Osteoblast (primary cell): ENCODE results near the gene BCKDHA. TPM values are rescaled to one million over a fixed set of nuclear protein-coding genes. Genes with fewer than 3 reads are reported as not detected.
A peak's percentile ranks its signal among the peaks of the same experiment; 100 is the strongest.

Experiments used
- DNase-seq: peaks from one replicate; pipeline ENCODE4 v3.0.0; 2011; ENCODE audit warnings: low spot score, mixed read lengths; ENCODE audit not compliant: insufficient read length; ENCODE audit errors: missing footprints
- H2AFZ ChIP-seq: 2 replicates; pipeline ENCODE4 v1.6.0; 2011; ENCODE audit warnings: mild to moderate bottlenecking, low read length
- H3K27ac ChIP-seq: 2 replicates; pipeline ENCODE4 v1.5.1; 2011; ENCODE audit warnings: mild to moderate bottlenecking, low read depth, low read length, moderate library complexity
- H3K27me3 ChIP-seq: 2 replicates; pipeline ENCODE4 v1.6.0; 2012; ENCODE audit warnings: mild to moderate bottlenecking, control low read depth, inconsistent platforms, low read length, moderate library complexity; ENCODE audit not compliant: insufficient read depth
- H3K36me3 ChIP-seq: 2 replicates; pipeline ENCODE4 v1.5.1; 2011; ENCODE audit warnings: mild to moderate bottlenecking, low read length, control low read depth, moderate library complexity; ENCODE audit not compliant: insufficient read depth
- H3K4me1 ChIP-seq: 2 replicates; pipeline ENCODE4 v1.5.1; 2011; ENCODE audit warnings: mild to moderate bottlenecking, low read length, control low read depth, moderate library complexity; ENCODE audit not compliant: insufficient read depth
- H3K4me2 ChIP-seq: 2 replicates; pipeline ENCODE4 v1.6.0; 2011; ENCODE audit warnings: mild to moderate bottlenecking, low read length; ENCODE audit not compliant: insufficient read depth
- H3K4me3 ChIP-seq: fragments of 200-600 bp; sonication (generic); 3 replicates; pipeline ENCODE4 v1.5.1; 2012; ENCODE audit warnings: mild to moderate bottlenecking, low read length, inconsistent platforms; ENCODE audit not compliant: insufficient read depth
- H3K79me2 ChIP-seq: 2 replicates; pipeline ENCODE4 v1.6.0; 2012; ENCODE audit warnings: mild to moderate bottlenecking, low read length, control low read depth, inconsistent platforms; ENCODE audit not compliant: insufficient read depth
- H3K9me3 ChIP-seq: 2 replicates; pipeline ENCODE4 v1.5.1; 2011; ENCODE audit warnings: low read depth, low read length, control low read depth
- H4K20me1 ChIP-seq: 2 replicates; pipeline ENCODE4 v1.6.0; 2012; ENCODE audit warnings: mild to moderate bottlenecking, low read length, control low read depth; ENCODE audit not compliant: insufficient read depth
- CTCF ChIP-seq: IDR thresholded peaks from 2 replicates; pipeline ENCODE4 v1.5.1; 2011; ENCODE audit warnings: mild to moderate bottlenecking, low read depth, low read length, moderate library complexity; ENCODE audit errors: extremely low read depth
- total RNA-seq: library from RNA; depleted of rRNA; stranded (reverse); fragments of >200 nt; gene quantifications from 2 replicates; pipeline ENCODE4 v1.2.3, GENCODE V29; 2012

The BCKDHA gene
- total RNA-seq, 1 donor: 37.3 TPM

GRCh38 chr19:41445575-41445974 is 48.0 kb downstream of the BCKDHA start:
- Histone ChIP-seq H2AFZ (no peak overlapping the region), H3K4me2 (no peak overlapping the region), H3K79me2 (no peaks in the 10 kb centered on the region), H3K4me3 (no peak overlapping the region), H3K27me3 (peaks cover 7% of the 10 kb centered on the region), H3K27ac (no peak overlapping the region), H3K4me1 (no peaks in the 10 kb centered on the region), H4K20me1 (no peaks in the 10 kb centered on the region), H3K36me3 (no peaks in the 10 kb centered on the region), H3K9me3 (no peaks in the 10 kb centered on the region)
- no peak for TF ChIP-seq CTCF
- DNase-seq: peak; percentile 58

GRCh38 chr19:41447732-41448332 is 50.2 kb downstream of the BCKDHA start:
- Histone ChIP-seq H3K4me3 (no peak overlapping the region), H2AFZ (no peak overlapping the region), H3K27me3 (peaks cover 7% of the 10 kb centered on the region), H4K20me1 (no peaks in the 10 kb centered on the region), H3K27ac (no peak overlapping the region), H3K36me3 (no peaks in the 10 kb centered on the region), H3K79me2 (no peaks in the 10 kb centered on the region), H3K9me3 (no peaks in the 10 kb centered on the region), H3K4me1 (no peaks in the 10 kb centered on the region), H3K4me2 (no peak overlapping the region)
- no peak for TF ChIP-seq CTCF
- peak; percentile 17 for DNase-seq

- H3K79me2 ChIP-seq: no peaks in the 10 kb centered on the region
- H3K36me3 ChIP-seq: no peaks in the 10 kb centered on the region
- no peak overlapping the region for H3K27ac ChIP-seq
- H3K4me2 ChIP-seq: peak overlapping the region; percentile 82
- TF ChIP-seq CTCF: peak; percentile 94
- DNase-seq: peak; percentile 91
- peak overlapping the region; percentile 59 for H2AFZ ChIP-seq
- no peaks in the 10 kb centered on the region for H3K4me1 ChIP-seq
- peaks cover 7% of the 10 kb centered on the region for H3K27me3 ChIP-seq
- no peaks in the 10 kb centered on the region for H4K20me1 ChIP-seq
- H3K9me3 ChIP-seq: no peaks in the 10 kb centered on the region
- peak overlapping the region; percentile 49 for H3K4me3 ChIP-seq
These were observed 51.7 kb downstream of the BCKDHA start for GRCh38 chr19:41449079-41449864.

- Histone ChIP-seq H3K79me2 (no peaks in the 10 kb centered on the region), H4K20me1 (no peaks in the 10 kb centered on the region), H3K27ac (no peak overlapping the region), H3K36me3 (no peaks in the 10 kb centered on the region), H3K4me3 (no peak overlapping the region), H3K4me1 (no peaks in the 10 kb centered on the region), H3K4me2 (no peak overlapping the region), H3K27me3 (peaks cover 7% of the 10 kb centered on the region), H2AFZ (no peak overlapping the region), H3K9me3 (no peaks in the 10 kb centered on the region)
- TF ChIP-seq CTCF: no peak
- no peak for DNase-seq
These were observed 52.2 kb downstream of the BCKDHA start for GRCh38 chr19:41449865-41450178.
